Cardiac muscle cell (in vitro differentiated cells and primary cell): ENCODE data around the gene ARHGEF37. TPM values are rescaled to one million over a fixed set of nuclear protein-coding genes. Genes with fewer than 3 reads are reported as not detected.
"Not testable (repeated sequence)": the region's sequence is repeated elsewhere in the genome, so short reads cannot be mapped to it uniquely, and the experiment has no call there.

Experiments used
- DNase-seq, 2 donors: peaks; one replicate each; pipeline versions ENCODE4 v3.0.0 to v3.0.0-alpha.2; 2010 to 2017; ENCODE audit warnings: low read depth in 1 of 2, low spot score in 1 of 2
- H3K27ac ChIP-seq: fragments of 200-600 bp; sonication (generic); 2 replicates; pipeline ENCODE4 v1.5.1; 2016
- H3K27me3 ChIP-seq: fragments of 200-600 bp; sonication (generic); 2 replicates; pipeline ENCODE4 v1.6.0; 2016; ENCODE audit warnings: control low read depth
- H3K36me3 ChIP-seq: fragments of 200-600 bp; sonication (generic); 2 replicates; pipeline ENCODE4 v1.5.1; 2016; ENCODE audit warnings: control low read depth
- H3K4me1 ChIP-seq: fragments of 200-600 bp; sonication (generic); 2 replicates; pipeline ENCODE4 v1.8.1; 2017; ENCODE audit warnings: low read depth, mild to moderate bottlenecking, mixed run types
- H3K4me3 ChIP-seq: fragments of 200-600 bp; sonication (generic); 2 replicates; pipeline ENCODE4 v1.5.1; 2016; ENCODE audit warnings: mild to moderate bottlenecking
- H3K9me3 ChIP-seq: fragments of 200-600 bp; sonication (generic); 2 replicates; pipeline ENCODE4 v1.5.1; 2017; ENCODE audit warnings: low read depth, mild to moderate bottlenecking, control low read depth
- polyA plus RNA-seq: library from polyadenylated mRNA; unstranded; fragments of >200 nt; fragmentation: Nextera tagmentation; extraction: Ambion mirVana; gene quantifications from 2 replicates; pipeline ENCODE4 v1.2.1, GENCODE V29; 2016
- total RNA-seq: library from RNA; depleted of rRNA; stranded (reverse); fragments of >200 nt; gene quantifications from 2 replicates; pipeline ENCODE4 v1.2.3, GENCODE V29; 2016
- TF ChIP-seq, protein P1 (sequence below): IDR thresholded peaks from 2 replicates; pipeline ENCODE4 v1.5.1; 2012; ENCODE audit warnings: low read depth, mild to moderate bottlenecking, low read length

The ARHGEF37 gene
- total and polyA plus RNA-seq, 2 experiments from 2014 or later, result 4.2 to 6.3 TPM

DNA sequence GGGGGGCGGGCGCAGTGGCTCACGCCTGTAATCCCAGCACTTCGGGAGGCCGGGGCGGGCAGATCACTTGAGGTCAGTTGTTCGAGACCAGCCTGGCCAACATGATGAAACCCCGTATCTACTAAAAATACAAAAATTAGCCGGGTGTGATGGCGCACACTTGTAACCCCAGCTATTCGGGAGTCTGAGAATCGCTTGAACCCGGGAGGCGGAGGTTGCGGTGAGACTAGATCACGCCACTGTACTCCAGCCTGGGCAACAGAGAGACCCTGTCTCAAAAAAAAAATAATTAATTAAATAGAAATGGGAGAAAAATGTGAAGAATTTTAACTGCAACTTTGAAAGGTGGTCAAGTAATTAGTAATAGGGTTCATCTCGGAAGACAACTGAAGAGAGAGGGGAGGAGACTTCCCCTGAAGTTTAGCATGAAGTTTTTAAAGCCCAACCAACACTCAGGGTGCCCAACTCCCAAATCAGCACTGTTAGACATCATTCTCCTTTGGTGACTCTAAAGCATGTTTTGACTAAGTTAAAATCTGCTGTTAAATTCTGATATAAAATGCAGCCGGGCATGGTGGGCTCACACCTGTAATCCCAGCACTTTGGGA lies 28.6 kb upstream of the ARHGEF37 start:
- Histone ChIP-seq H3K36me3 (peaks cover 7% of the 10 kb centered on the region), H3K27me3 (no peaks in the 10 kb centered on the region), H3K4me3 (peak overlapping the region; percentile 92), H3K27ac (peak overlapping the region; percentile 97), H3K9me3 (no peaks in the 10 kb centered on the region), H3K4me1 (peaks cover 1% of the 10 kb centered on the region)
- TF ChIP-seq, protein P1, sequence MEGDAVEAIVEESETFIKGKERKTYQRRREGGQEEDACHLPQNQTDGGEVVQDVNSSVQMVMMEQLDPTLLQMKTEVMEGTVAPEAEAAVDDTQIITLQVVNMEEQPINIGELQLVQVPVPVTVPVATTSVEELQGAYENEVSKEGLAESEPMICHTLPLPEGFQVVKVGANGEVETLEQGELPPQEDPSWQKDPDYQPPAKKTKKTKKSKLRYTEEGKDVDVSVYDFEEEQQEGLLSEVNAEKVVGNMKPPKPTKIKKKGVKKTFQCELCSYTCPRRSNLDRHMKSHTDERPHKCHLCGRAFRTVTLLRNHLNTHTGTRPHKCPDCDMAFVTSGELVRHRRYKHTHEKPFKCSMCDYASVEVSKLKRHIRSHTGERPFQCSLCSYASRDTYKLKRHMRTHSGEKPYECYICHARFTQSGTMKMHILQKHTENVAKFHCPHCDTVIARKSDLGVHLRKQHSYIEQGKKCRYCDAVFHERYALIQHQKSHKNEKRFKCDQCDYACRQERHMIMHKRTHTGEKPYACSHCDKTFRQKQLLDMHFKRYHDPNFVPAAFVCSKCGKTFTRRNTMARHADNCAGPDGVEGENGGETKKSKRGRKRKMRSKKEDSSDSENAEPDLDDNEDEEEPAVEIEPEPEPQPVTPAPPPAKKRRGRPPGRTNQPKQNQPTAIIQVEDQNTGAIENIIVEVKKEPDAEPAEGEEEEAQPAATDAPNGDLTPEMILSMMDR, result no peak
- DNase-seq, result no peak

DNA sequence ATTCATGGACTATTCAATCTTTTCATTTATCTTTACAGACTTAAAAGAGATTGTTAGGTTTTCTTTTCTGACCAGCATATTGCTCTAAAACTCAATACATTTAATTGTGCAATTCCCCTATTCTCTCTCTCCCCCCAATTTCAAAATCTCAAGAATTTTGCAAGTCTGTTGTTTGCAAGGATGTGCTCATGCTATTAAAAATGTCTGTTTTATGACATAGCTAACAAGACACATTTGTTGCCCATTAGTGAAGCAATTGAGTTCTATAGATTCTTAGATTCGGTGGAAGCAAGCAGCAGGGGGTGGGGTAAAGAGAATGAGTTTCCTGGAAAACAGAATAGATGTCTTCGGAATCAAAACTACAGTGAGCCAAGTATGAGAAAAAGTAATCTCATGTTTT lies 21.6 kb upstream of the ARHGEF37 start:
- TF ChIP-seq, protein P1, result no peak
- Histone ChIP-seq H3K27ac (no peak overlapping the region), H3K36me3 (no peaks in the 10 kb centered on the region), H3K4me1 (peaks cover 35% of the 10 kb centered on the region), H3K9me3 (no peaks in the 10 kb centered on the region), H3K27me3 (no peaks in the 10 kb centered on the region), H3K4me3 (no peak overlapping the region)
- peak in 1 of 2 donors; percentile 74 for DNase-seq

DNA sequence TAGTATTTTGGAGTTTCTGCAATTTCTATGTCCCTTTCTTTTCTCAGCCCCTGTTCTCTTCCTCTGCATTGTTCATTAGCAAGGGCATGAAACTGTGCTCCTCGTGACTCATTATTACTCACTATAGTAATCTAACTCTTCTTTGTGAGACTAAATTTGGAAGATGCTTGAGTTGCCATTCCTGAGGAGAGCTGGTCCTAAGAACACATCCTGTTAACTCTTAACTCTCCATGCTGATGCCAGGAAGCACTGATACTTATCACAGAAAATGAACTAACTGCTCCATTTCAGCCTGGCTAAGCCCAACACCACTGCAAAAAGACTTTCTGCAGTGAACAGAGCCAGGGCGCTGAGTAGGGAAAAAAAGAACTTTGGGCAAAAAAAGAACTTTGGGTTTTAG lies 19.4 kb upstream of the ARHGEF37 start:
- TF ChIP-seq, protein P1, result no peak
- Histone ChIP-seq H3K27ac (peak overlapping the region; percentile 96), H3K4me1 (peaks cover 35% of the 10 kb centered on the region), H3K27me3 (no peaks in the 10 kb centered on the region), H3K4me3 (no peak overlapping the region), H3K36me3 (no peaks in the 10 kb centered on the region), H3K9me3 (no peaks in the 10 kb centered on the region)
- DNase-seq, result peak; percentile 80 to 95

DNA sequence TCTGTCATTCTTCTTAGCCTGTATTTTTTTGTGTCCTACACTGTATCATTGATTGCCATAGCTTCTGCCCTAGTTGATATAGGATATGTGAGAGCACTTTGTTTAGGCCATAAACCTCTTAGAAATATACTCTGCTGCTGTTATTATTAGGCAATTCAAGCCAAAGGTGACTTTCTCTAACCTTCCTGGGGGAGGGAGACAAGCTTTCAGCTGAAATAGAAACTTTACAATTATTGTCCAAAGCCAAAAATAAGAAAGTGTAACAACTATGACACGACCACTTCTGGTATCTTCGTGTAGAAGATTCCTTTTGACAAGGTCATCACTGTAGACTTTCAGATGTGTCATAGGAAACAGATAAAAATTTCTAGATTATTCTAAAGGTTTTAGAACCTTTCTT lies 17.8 kb upstream of the ARHGEF37 start:
- TF ChIP-seq, protein P1, result no peak
- H3K4me3 ChIP-seq, result no peak overlapping the region
- H3K36me3 ChIP-seq, result no peaks in the 10 kb centered on the region
- H3K27me3 ChIP-seq, result no peaks in the 10 kb centered on the region
- H3K4me1 ChIP-seq, result peaks cover 35% of the 10 kb centered on the region
- H3K27ac ChIP-seq, result peak overlapping the region; percentile 96
- peak in 1 of 2 donors; percentile 25 for DNase-seq
- H3K9me3 ChIP-seq, result no peaks in the 10 kb centered on the region

DNA sequence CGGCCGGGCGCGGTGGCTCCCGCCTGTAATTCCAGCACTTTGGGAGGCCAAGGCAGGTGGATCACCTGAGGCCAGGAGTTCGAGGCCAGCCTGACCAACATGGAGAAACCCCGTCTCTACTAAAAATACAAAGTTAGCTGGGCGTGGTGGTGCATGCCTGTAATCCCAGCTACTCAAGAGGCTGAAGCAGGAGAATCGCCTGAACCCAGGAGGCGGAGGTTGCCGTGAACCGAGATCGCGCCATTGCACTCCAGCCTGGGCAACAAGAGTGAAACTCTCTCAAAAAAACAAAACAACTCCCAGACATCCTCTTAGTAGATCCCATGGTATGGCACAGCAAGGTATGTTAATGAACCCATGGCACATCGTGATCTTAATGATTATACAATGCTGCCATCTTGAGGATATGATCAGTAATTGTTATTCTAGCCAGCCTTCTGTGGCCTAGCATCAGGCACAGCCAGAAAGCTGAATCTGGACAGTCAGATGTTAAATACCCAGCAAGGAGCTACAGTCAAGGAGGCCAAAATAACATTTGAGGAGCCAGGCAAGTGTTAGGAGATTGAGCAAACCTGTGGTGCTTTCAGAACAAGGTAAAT lies 16.7 kb upstream of the ARHGEF37 start:
- DNase-seq, result peak; percentile 86 to 90
- not testable (repeated sequence) for H3K9me3 ChIP-seq, H3K4me3 ChIP-seq, H3K27me3 ChIP-seq, H3K36me3 ChIP-seq
- H3K4me1 ChIP-seq, result peaks cover 35% of the 10 kb centered on the region
- H3K27ac ChIP-seq, result peak overlapping the region; percentile 31
- TF ChIP-seq, protein P1, result peak; percentile 47
